NCI-H345 (cell line): ENCODE measurements around the gene INVS.
"Not testable (repeated sequence)": the region's sequence is repeated elsewhere in the genome, so short reads cannot be mapped to it uniquely, and the experiment has no call there.

ENCODE experiments used
- DNase-seq: peaks from one replicate; lab custom pipeline; 2025; lab: John Stamatoyannopoulos, UW

The INVS gene

DNA sequence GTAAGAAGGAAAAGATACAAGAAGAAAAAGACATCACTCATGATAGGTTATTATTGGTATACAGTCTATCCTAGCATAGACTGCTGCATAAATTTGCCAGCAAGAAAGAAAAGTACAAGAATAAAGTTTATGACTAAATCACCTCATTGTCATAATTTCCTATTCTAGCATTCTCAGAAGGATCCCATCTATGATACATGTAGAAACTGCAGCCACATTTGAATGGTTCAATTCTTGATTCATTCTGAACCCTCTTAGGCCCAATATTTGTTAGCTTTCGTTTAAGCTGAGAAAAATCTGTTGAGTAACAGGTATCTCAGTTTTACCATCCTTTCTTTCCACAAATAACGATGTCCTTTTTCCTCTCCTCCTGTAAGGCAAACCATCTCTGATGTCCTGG is 21.2 kb downstream of the INVS start:
- no peak for DNase-seq

DNA sequence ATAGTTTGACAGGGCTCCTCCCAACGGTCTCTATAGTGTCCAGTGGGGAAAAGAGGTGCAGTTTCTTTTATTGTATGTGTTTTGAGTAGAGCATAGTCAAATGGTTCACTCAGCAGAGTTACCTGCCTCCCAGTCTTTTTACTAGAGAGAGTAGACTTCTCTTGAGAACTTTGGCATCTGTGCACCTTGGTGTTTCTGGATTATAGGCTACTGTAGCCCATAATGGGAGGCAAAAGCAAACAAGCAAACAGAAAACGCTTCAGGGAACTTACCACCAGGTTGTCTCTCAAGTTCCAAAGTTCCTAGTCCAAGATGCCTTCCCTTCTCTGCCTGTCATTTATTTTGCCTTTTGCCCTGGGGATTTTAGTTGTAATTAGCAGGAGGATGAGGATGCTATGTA is 26.2 kb downstream of the INVS start:
- DNase-seq = no peak

DNA sequence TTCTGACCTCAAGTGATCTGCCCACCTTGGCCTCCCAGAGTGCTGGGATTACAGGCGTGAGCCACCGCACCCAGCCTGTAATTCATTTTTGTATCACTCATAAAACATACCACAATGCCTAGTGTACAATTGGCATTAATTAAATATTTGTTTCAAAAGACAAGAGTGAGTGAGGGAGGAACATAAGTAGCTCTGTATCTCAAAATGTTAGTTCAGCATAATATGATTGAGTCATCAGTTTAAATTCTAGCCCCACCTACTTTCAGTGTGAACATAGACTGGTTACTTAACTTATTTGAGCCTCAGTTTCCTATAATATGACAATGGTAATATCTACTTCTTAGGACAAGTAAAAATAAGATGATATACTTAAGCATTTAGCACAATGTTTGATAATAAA is 26.9 kb downstream of the INVS start:
- no peak for DNase-seq

DNA sequence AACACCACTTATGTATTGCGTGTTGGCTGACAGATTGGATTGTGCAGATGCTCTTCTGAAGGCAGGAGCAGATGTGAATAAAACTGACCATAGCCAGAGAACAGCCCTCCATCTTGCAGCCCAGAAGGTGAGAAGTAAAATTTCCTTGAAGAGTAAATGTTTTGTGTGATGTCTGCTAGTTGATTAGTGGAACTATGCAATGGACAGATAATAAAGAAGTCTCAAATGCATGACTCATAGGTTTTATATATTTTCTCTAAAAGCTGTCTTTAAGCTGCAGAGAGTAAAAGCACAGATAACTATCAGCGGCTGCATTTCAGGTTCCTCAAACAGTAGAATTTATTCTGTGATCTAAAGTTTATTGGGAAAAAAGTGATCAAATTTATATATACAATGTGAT is 27.4 kb downstream of the INVS start:
- no peak for DNase-seq

DNA sequence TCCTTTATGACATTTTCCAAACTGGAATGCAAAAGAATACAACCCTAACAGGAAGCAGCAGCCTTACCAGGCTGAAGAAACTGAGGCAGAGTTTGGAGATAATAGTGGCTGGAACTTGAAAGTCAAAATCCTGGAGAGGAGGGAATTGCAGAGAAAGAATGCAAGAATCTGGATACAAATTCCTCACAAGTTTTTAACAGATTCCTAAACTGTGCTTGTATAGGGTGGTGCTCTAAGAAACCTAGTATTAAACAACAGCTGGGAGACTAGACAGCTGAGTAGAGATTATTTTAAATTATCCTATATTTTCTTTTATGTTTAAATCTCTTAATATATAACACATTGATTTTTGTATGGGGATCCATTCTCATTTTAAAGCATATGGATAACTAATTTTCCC is 30.7 kb downstream of the INVS start:
- DNase-seq = no peak

DNA sequence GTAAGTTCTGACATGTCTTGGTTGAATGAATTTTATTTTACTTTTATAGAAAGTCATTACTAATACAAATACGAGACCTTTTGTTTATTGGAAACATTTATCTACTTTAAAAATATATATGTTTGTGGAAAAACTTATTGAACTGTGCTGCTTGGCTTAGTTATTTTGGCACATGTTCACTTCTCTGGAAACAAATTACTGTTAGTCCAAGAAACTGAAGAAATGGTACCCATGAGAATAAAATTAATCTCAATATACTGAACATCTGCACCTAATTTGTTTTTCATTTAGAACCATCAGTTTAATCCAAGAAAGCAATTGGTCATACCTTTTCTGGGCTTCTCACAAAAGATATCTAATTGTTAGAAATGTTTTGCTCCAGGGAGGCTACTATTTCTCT is 32.2 kb downstream of the INVS start:
- DNase-seq = no peak

DNA sequence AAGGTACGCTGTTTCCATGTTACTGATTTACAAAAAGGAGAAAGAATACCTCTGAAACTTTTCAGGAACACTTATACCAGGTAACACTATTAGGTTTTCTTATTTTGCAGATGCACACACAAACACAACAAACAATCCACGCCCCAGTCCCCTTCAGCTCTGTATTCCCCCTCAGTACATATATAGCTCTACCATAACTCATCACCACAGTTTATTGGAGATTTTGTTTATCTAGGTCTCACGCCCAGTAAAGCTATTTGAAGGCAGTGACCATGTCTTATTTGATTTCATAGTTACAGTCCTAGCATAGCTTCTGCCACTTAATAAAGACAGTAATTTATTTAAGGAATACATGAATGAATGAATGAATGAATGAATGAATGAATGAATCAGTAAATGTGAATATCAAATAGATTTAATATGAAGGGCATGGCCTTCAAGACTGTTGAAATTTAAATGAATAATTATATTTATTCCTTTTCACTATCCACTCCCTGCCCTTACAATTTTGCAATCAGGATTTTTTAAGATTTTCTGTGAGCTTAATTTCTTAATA is 32.9 kb downstream of the INVS start:
- no peak for DNase-seq

DNA sequence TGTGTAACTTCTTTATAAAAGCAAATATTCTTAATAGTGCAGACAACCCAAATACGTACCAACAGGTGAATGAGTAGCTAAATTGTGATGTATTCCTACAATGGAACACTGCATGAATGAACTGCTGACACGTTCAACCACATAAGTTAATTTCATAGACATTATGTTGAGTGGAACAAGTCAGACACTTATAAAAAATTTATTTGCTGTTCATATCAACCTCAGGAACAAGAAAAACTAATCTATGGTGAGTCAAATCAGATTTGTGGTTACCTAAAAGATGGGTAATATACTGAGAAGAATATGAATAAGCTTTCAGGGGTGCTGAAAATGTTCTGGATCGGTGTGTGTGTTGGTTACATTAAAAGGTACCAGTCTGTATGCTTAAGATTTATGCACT is 35.7 kb downstream of the INVS start:
- no peak for DNase-seq

DNA sequence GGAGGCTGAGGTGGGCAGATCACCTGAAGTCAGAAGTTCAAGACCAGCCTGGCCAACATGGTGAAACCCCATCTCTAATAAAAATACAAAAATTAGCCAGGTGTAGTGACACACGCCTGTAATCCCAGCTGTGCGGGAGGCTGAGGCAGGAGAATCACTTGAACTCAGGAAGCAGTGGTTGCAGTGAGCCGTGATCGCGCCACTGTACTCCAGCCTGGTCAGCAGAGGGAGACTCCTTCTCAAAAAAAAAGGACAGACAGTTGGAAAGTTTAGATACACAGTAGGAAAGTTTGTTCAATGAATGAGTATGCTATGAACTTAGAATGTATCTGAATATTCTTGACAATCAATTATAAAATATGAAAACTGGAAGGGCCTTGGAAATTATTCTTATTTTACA is 37.8 kb downstream of the INVS start:
- not testable (repeated sequence) for DNase-seq

DNA sequence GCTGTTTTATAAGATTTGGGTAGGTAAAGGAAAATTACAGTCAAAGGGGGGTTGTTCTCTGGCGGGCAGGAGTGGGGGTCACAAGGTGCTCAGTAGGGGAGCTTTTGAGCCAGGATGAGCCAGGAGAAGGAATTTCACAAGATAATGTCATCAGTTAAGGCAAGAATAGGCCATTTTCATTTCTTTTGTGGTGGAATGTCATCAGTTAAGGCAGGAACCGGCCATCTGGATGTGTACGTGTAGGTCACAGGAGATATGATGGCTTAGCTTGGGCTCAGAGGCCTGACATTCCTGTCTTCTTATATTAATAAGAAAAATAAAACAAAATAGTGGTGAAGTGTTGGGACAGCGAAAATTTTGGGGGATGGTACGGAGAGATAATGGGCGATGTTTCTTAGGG is 41.3 kb downstream of the INVS start:
- DNase-seq = not testable (repeated sequence)

DNA sequence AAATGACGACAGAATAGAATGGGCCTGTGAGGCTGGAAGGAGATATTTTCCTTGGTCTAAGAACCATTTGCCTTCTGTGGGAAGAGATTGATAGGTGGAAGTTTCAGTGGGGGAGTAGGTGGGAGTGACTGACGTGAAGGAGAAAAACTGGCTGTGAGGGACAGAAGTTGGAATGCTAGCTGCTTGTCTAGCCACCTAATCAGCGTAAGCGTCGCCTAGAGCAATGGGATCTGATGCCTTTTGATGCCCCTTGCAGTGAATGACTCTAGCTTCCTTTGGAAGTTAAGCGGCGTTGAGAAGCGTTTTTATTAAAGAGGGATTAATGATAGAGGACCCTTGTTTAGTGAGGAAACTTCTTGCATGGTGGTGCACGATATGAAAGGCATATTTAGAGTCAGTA is 42.8 kb downstream of the INVS start:
- DNase-seq = not testable (repeated sequence)

DNA sequence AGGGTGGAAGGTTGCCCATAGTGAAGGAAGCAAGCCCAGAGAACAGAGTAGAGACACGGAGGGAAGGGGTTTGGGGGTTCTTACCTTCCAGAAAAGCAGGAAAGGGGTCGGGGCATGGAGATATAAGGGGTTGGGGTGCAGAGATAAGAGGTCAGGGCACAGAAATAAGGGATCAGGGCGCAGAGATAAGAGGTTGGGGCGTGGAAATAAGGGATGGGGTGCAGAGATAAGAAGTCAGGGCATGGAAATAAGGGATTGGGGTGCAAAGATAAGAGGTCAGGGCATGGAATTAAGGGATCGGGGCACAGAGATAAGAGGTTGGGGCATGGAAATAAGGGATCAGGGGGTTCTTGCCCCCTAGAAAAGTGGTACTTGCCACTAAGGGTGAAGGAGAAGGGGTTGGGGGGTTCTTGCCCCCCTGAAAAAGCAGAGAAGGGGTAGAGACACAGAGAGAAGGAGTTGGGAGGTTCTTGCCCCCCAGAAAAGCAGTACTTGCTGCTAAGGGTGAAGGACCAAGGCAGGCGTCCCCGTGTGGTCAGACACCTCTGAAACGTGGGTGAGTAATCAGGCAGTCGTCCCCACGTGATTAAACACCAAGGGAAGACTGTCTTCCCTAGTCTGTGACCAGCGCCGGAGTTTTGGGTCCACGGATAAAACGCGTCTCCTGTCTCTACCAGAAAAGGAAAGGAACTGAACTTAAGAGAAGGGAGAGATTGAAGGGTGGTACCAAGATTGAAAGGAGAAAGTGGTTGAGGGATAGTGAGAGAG is 46.3 kb downstream of the INVS start:
- DNase-seq = not testable (repeated sequence)

DNA sequence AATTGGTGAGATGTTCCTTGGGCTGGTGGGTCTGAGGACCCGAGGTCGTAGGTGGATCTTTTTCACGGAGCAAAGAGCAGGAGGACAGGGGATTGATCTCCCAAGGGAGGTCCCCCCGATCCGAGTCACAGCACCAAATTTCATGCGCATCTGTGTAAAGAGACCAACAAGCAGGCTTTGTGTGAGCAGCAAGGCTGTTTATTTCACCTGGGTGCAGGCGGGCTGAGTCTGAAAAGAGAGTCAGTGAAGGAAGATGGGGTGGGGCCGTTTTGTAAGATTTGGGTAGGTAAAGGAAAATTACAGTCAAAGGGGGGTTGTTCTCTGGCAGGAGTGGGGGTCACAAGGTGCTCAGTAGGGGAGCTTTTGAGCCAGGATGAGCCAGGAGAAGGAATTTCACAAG is 46.9 kb downstream of the INVS start:
- DNase-seq = not testable (repeated sequence)

DNA sequence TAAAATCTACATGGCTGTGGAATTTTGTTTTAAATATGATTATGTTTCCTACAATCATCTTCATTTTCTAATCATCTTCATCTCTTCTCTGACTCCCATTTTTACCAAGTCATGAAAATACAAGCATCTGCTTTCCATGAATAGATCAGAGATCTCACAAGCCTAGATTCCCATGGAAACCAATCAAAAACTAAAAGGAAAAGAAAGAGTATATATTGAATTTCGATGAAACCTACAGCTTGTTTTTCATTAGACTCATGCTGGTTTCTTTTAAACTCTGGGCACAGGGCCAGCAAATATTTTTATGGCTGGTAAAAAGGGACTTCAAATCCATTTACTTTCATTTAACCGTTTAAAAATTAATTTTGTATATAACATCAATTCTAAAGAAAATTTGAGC is 51.2 kb downstream of the INVS start:
- DNase-seq = no peak

DNA sequence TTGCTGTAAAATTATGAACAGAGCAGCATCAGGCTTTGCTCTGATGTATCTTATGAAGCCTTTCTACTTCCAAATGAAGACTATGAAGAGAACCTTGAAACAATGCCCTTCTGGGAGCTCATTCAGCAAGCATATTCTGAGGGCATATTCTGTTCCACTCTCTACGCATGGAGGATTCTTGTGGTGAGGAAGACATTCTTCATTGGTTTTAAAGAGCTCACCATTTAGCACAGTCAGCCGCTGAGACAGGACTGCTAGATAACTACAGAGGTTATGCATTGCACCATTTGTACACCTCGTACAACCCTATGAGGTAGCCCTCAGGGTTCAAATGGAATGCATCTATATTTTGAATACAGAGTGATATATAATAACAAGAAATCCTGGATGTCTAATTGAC is 61.0 kb downstream of the INVS start:
- DNase-seq = no peak

DNA sequence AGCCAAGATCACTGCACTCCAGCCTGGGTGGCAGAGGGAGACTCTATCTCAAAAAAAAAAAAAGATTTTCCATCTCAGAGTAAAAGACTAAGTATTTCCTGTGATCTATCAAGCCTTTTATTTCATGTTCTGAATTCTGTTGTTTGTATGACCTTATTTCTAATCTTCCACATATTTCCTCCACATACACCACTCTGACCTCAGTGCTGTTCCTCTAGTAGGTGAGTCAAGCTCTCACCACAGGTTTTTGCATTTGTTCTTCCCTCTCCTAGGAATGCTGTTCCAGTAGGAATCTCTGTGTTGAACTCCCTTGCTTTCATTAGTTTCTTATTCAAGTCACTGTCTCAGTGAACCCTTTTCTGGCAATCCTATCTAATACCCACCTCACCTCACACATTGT is 68.1 kb downstream of the INVS start:
- no peak for DNase-seq

DNA sequence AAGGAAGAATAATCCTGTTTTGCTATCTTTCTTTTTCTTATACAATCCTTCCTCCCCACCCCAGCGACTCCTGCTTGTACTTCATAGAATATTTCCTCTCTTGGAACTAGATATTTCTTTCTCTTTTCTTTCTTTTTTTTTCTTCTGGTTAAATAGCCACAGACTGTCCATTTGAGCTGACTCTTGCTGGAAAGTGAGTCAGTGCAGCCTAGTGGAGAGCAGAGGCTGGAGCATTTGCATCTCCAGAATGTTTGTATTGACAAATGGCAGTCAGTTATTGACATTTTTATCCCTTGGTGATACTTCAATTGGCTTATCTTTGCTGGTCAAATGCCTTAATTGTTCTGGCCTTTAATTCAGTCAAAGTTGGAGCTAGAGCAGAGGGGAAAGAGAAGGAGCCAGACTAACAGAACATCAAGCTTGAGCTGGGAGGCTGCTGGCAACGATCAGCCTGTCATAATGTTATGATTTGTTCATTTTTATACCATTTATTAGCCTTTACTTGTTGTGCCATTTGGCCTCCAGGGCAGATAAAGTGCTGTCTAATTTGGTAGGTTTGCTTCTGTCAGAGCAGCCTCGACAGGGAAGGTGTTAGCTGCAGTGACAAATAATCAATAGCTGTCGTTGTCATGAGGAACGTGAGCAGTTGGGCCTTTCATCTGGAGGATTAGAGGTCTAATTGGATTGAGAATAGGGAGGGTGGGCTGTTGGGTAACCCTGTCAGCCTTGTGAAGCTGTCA is 69.0 kb downstream of the INVS start:
- DNase-seq = no peak

DNA sequence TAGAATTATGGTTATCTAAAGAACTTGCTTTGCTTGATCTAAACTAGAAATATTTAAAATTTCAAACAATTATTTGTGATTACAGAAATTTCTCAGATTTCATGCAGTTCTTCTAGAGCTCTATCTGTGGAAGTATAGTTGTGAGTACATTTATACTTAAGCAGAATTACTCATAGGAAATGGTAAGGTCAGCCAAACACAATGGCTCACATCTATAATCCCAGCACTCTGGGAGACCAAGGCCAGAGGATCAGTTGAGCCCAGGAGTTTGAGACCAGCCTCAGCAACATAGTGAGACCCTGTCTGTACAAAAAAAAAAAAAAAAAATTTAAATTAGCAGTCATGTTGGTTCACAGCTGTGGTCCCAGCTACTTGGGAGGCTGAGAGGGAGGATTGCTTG is 71.0 kb downstream of the INVS start:
- no peak for DNase-seq

DNA sequence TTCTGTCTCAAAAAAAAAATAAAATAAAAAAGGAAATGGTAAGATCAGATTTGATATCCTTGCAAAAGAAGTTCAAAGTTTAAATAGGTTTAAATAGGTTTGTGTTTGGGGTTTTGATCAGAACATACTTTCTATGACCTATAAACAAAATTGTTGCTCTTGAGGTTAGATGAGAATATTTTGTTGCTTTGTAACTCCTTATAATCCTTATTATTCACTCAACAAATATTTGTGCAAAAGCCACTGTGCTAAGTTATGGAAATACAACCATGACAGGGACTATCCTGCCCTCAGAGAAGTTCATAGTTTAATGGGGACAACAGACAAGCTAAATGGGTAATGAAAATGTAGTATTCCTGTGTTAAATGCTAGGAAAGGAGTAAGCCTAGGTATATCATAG is 71.5 kb downstream of the INVS start:
- DNase-seq = no peak

DNA sequence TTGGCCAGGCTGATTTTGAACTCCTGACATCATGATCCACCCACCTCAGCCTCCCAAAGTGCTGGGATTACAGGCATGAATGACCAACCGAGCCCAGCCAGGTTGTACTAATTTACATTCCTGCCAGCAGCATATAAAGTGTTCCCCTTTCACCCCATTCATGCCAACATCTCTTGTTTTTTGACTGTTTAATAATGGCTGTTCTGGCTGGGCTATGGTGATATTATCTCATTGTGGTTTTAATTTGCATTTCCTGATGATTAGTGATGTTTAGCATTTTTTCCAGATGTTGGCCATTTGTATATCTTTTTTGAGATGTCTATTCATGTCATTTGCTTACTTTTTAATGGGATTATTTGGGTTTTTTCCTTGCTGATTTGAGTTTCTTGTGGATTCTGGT is 87.3 kb downstream of the INVS start:
- no peak for DNase-seq

DNA sequence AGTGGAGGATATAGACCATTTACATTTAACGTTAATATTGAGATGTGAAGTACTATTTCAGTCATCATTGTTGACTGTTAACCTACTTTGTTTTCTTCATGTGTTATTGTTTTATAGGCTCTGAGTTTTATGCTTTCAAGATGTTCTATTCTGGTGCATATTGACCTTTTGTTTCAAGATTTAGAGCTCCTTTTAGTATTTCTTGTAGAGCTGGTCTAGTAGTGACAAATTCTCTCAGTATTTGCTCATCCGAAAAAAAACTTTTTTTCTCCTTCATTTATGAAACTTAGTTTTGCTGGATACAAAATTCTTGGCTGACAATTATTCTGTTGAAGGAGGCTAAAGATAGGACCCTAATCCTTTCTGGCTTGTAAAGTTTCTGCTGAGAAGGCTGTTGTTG is 91.3 kb downstream of the INVS start:
- no peak for DNase-seq

DNA sequence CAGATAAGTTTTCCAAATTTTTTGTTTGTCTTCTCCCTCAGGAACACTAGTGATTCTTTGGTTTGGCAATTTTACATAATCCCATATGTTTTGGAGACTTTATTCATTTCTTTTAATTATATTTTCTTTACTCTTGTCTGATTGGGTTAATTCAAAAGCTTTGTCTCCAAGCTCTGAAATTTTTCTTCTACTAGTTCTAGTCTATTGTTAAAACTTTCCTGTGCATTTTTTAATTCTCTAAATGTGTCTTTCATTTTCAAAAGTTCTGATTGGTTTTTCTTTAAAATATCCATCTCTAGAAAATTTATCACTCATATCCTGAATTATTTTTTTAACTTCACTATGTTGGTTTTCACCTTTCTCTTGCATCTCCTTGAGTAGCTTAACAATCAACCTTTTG is 92.2 kb downstream of the INVS start:
- no peak for DNase-seq

DNA sequence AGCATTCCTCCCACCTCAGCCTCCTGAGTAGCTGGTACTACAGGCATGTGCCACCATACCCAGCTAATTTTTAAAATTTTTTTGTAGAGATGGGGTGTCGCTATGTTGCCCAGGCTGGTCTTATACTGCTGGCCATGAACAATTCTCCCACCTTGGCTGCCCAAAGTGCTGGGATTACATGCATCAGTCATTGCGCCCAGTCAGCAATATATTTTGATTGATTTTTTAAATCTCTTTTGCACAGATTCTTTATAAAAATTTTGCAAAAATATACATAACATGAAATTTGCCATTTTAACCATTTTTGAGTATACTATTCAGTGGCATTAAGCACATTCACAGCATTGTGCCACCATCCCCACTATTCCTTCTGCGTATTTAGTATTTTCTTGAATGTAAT is 94.0 kb downstream of the INVS start:
- DNase-seq = no peak

DNA sequence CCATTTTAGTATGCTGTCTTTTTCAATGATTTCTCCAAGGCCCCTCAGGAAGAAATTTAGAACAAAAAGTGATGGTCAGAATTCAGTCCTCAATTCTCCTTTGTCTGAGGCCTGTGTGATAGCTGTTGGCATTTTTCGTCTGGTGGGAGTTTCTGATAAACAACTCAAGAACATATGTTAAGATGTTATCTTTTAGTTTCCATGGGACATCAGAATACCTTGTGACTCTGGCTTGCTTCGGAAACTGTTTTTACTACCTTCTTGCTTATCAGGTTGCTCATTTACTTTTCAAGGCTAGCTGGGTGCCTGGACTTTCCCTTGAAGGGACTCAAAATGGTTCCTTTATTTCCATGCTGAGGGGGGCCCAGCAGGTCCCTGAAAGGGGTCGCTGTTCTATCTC is 97.2 kb downstream of the INVS start:
- DNase-seq = no peak
